Stimulated activated CD8-positive, alpha-beta memory T cell treated with anti-CD3 and anti-CD28 coated beads, Interleukin-7, amount 100 ng/mL, for 24 hours (primary cell): ENCODE data around the gene LIN28B.
"Not testable (repeated sequence)": the region's sequence is repeated elsewhere in the genome, so short reads cannot be mapped to it uniquely, and the experiment has no call there.

Experiments used
- DNase-seq: peaks from one replicate; pipeline ENCODE4 v3.0.0-alpha.2; 2020; ENCODE audit warnings: low read depth

Gene LIN28B

GRCh38 chr6:104956731-104957294 is at the start of gene LIN28B:
TSS of gene LIN28B (plus strand) at chr6:104957107. CDS start at chr6:104957251, 144 bp downstream.
- no peak for DNase-seq

- no peak for DNase-seq
Observed at GRCh38 chr6:104908031-104908887, 48.6 kb upstream of the LIN28B start.

- no peak for DNase-seq
Observed at GRCh38 chr6:104908888-104909525, 47.9 kb upstream of the LIN28B start.

GRCh38 chr6:104921896-104922295 is 35.0 kb upstream of the LIN28B start:
- DNase-seq, result no peak

- DNase-seq, result no peak
Observed at GRCh38 chr6:104928141-104928540, 28.8 kb upstream of the LIN28B start.

GRCh38 chr6:104929353-104929752 is 27.6 kb upstream of the LIN28B start:
- DNase-seq, result no peak

GRCh38 chr6:104930939-104931338 is 26.0 kb upstream of the LIN28B start:
- no peak for DNase-seq

GRCh38 chr6:104936766-104937535 is 20.0 kb upstream of the LIN28B start:
- no peak for DNase-seq

GRCh38 chr6:104940238-104940892 is 16.5 kb upstream of the LIN28B start:
- no peak for DNase-seq

- peak; percentile 9 for DNase-seq
Observed at GRCh38 chr6:104940893-104941728, 15.8 kb upstream of the LIN28B start.

GRCh38 chr6:104941729-104942091 is 15.2 kb upstream of the LIN28B start:
- no peak for DNase-seq

GRCh38 chr6:104943781-104944180 is 13.1 kb upstream of the LIN28B start:
- no peak for DNase-seq

GRCh38 chr6:104949206-104949605 is 7.7 kb upstream of the LIN28B start:
- no peak for DNase-seq

- no peak for DNase-seq
Observed at GRCh38 chr6:104951677-104952076, 5.2 kb upstream of the LIN28B start.

- DNase-seq, result no peak
Observed at GRCh38 chr6:104952911-104953399, 4.0 kb upstream of the LIN28B start.

GRCh38 chr6:104953400-104954189 is 3.3 kb upstream of the LIN28B start:
- DNase-seq, result not testable (repeated sequence)

- no peak for DNase-seq
Observed at GRCh38 chr6:104954190-104954797, 2.6 kb upstream of the LIN28B start.

- no peak for DNase-seq
Observed at GRCh38 chr6:104955491-104955890, 1.4 kb upstream of the LIN28B start.

- DNase-seq, result no peak
Observed at GRCh38 chr6:104955927-104956730, 778 bp upstream of the LIN28B start.
